HCT116 (cell line): ENCODE measurements around the gene C1QTNF4. TPM values are rescaled to one million over a fixed set of nuclear protein-coding genes. Genes with fewer than 3 reads are reported as not detected.

Experiments
- ATAC-seq: fragments of 200-7000 bp; cut with Tn5 transposase; 2 replicates; pipeline ENCODE4 v1.9.1; 2020; ENCODE audit warnings: mild to moderate bottlenecking, moderate library complexity
- BruUV-seq: library from RNA; stranded (reverse); fragments of 400-500 nt; replicated peaks from 2 replicates; lab custom pipeline; 2021; lab: Mats Ljungman, UMichigan
- CTCF ChIA-PET: fragments of 300-600 bp; sonication (Branson Sonifier 250); formaldehyde crosslinking; loops from one replicate; lab custom pipeline; 2021; ENCODE audit warnings: antibody characterized with exemption; lab: Charles Lee
- POLR2A ChIA-PET: fragments of 300-600, 350-600 bp; sonication (Branson Sonifier 250); formaldehyde crosslinking; loops from one replicate; lab custom pipeline; 2021; ENCODE audit warnings: antibody characterized with exemption; lab: Charles Lee
- RAD21 ChIA-PET, 2 experiments: fragments of 300-600 bp; sonication (Branson Sonifier 250); formaldehyde crosslinking; loops; one replicate each; lab custom pipeline; 2023; ENCODE audit warnings: low total read pairs in 2 of 2; ENCODE audit not compliant: uncharacterized antibody in 2 of 2, unreplicated experiment in 2 of 2, low non-redundant PET in 1 of 2; lab: Charles Lee
- DNase-seq: peaks from one replicate; pipeline ENCODE4 v3.0.0-alpha.2; 2010; ENCODE audit warnings: low read depth, low spot score
- H2AFZ ChIP-seq: fragments of 200-600 bp; shearing (Covaris generic), sonication (generic); 2 replicates; pipeline ENCODE4 v1.6.1; 2017; ENCODE audit warnings: low read depth, mixed run types, mixed read lengths, antibody characterized with exemption, low read length; ENCODE audit not compliant: poor library complexity, severe bottlenecking
- H3K27ac ChIP-seq: 2 replicates; pipeline ENCODE4 v1.5.1; 2012; ENCODE audit warnings: low read depth, low read length
- H3K27me3 ChIP-seq: fragments of 200-600 bp; sonication (generic); 2 replicates; pipeline ENCODE4 v1.6.1; 2016; ENCODE audit warnings: mixed run types, low read length, mixed read lengths; ENCODE audit not compliant: insufficient read depth
- H3K36me3 ChIP-seq, 2 experiments: fragments of 200-500 bp in 1 of 2; fragments of 200-600 bp in 1 of 2; sonication (Bioruptor generic) in 1 of 2; sonication (generic) in 1 of 2; 2 replicates each; pipeline versions ENCODE4 v1.5.1 to v1.6.1; 2014 to 2016; ENCODE audit warnings: low read length in 2 of 2, inconsistent platforms in 1 of 2, mixed read lengths in 1 of 2, mixed run types in 1 of 2; ENCODE audit not compliant: insufficient read depth in 2 of 2, control insufficient read depth in 1 of 2
- H3K4me1 ChIP-seq, 2 experiments: fragments of 200-600 bp in 1 of 2; sonication (generic) in 1 of 2; 2 replicates each; pipeline versions ENCODE4 v1.5.1 to v1.6.1; 2012 to 2017; ENCODE audit warnings: low read length in 2 of 2, inconsistent platforms in 1 of 2, mild to moderate bottlenecking in 1 of 2, mixed read lengths in 1 of 2, mixed run types in 1 of 2, moderate library complexity in 1 of 2; ENCODE audit not compliant: insufficient read depth in 2 of 2, control insufficient read depth in 1 of 2
- H3K4me2 ChIP-seq: fragments of 200-600 bp; sonication (generic); 2 replicates; pipeline ENCODE4 v1.6.1; 2017; ENCODE audit warnings: mixed run types, low read length, mixed read lengths
- H3K4me3 ChIP-seq, 2 experiments: fragments of 200-600 bp in 1 of 2; sonication (generic) in 1 of 2; replicated peaks in 1 of 2; 2 replicates each; pipeline ENCODE4 v1.5.1; 2011 to 2016; ENCODE audit warnings: low read length in 2 of 2, control low read depth in 1 of 2, low read depth in 1 of 2, mild to moderate bottlenecking in 1 of 2, mixed read lengths in 1 of 2, mixed run types in 1 of 2
- H3K79me2 ChIP-seq: fragments of 200-600 bp; sonication (generic); 2 replicates; pipeline ENCODE4 v1.6.1; 2017; ENCODE audit warnings: mild to moderate bottlenecking, mixed run types, low read length, moderate library complexity, mixed read lengths; ENCODE audit not compliant: insufficient read depth
- H3K9ac ChIP-seq: fragments of 200-600 bp; sonication (generic); 2 replicates; pipeline ENCODE4 v1.6.1; 2016; ENCODE audit warnings: low read length, mixed read lengths
- H3K9me2 ChIP-seq: fragments of 200-600 bp; sonication (generic), shearing (Covaris generic); 2 replicates; pipeline ENCODE4 v1.6.1; 2017; ENCODE audit warnings: mixed run types, mild to moderate bottlenecking, moderate library complexity; ENCODE audit not compliant: insufficient read depth
- H3K9me3 ChIP-seq, 2 experiments: fragments of 200-500 bp in 1 of 2; fragments of 200-600 bp in 1 of 2; sonication (Bioruptor generic) in 1 of 2; sonication (generic) in 1 of 2; 2 replicates each; pipeline ENCODE4 v1.6.1; 2014 to 2017; ENCODE audit warnings: low read length in 2 of 2, mixed read lengths in 2 of 2, inconsistent platforms in 1 of 2, low read depth in 1 of 2, mild to moderate bottlenecking in 1 of 2, mixed run types in 1 of 2, moderate library complexity in 1 of 2; ENCODE audit not compliant: control insufficient read depth in 1 of 2, insufficient read depth in 1 of 2
- H4K20me1 ChIP-seq: fragments of 200-600 bp; sonication (generic), shearing (Covaris generic); 2 replicates; pipeline ENCODE4 v1.6.1; 2017; ENCODE audit warnings: mixed run types, mild to moderate bottlenecking, moderate library complexity; ENCODE audit not compliant: insufficient read depth
- ATF3 ChIP-seq: IDR thresholded peaks from 2 replicates; pipeline ENCODE4 v1.6.1; 2012
- CBX3 ChIP-seq: IDR thresholded peaks from 2 replicates; pipeline ENCODE4 v1.6.1; 2012; ENCODE audit warnings: low read depth
- CEBPB ChIP-seq: IDR thresholded peaks from 2 replicates; pipeline ENCODE4 v1.6.1; 2012; ENCODE audit warnings: low read depth
- CTCF ChIP-seq, 3 experiments: fragments of 200-600 bp in 1 of 3; sonication (generic) in 1 of 3; IDR thresholded peaks in 2 of 3; conservative IDR thresholded peaks in 1 of 3; 2 replicates each; pipeline ENCODE4 v1.5.1; 2012 to 2017; ENCODE audit warnings: low read depth in 2 of 3, low read length in 2 of 3, antibody characterized with exemption in 1 of 3, borderline replicate concordance in 1 of 3, control low read depth in 1 of 3, mild to moderate bottlenecking in 1 of 3, mixed read lengths in 1 of 3, mixed run types in 1 of 3, moderate library complexity in 1 of 3; ENCODE audit not compliant: insufficient read depth in 1 of 3
- ELF1 ChIP-seq: IDR thresholded peaks from 2 replicates; pipeline ENCODE4 v1.6.1; 2012; ENCODE audit warnings: low read depth, borderline replicate concordance
- EZH2 ChIP-seq: fragments of 200-600 bp; sonication (generic); IDR thresholded peaks from 2 replicates; pipeline ENCODE4 v1.6.1; 2017; ENCODE audit warnings: antibody characterized with exemption, mixed run types
- EZH2phosphoT487 ChIP-seq: fragments of 200-600 bp; IDR thresholded peaks from 2 replicates; pipeline ENCODE4 v1.6.1; 2018; ENCODE audit warnings: antibody characterized with exemption, borderline replicate concordance
- FOSL1 ChIP-seq: IDR thresholded peaks from 2 replicates; pipeline ENCODE4 v1.6.1; 2012; ENCODE audit warnings: low read depth
- JUND ChIP-seq: IDR thresholded peaks from 2 replicates; pipeline ENCODE4 v1.6.1; 2012
- MAX ChIP-seq: IDR thresholded peaks from 2 replicates; pipeline ENCODE4 v1.6.1; 2012
- POLR2AphosphoS5 ChIP-seq: IDR thresholded peaks from 2 replicates; pipeline ENCODE4 v1.6.1; 2011; ENCODE audit warnings: mild to moderate bottlenecking, low read depth, low read length, moderate library complexity
- REST ChIP-seq: IDR thresholded peaks from 2 replicates; pipeline ENCODE4 v1.6.1; 2012; ENCODE audit warnings: low read depth
- SIN3A ChIP-seq: IDR thresholded peaks from 2 replicates; pipeline ENCODE4 v1.6.1; 2012; ENCODE audit warnings: low read depth
- SP1 ChIP-seq: IDR thresholded peaks from 2 replicates; pipeline ENCODE4 v1.6.1; 2012; ENCODE audit warnings: low read depth
- YY1 ChIP-seq: IDR thresholded peaks from 2 replicates; pipeline ENCODE4 v1.6.1; 2011; ENCODE audit warnings: low read length, low read depth, moderate library complexity, mild to moderate bottlenecking; ENCODE audit not compliant: insufficient replicate concordance; ENCODE audit errors: extremely low read depth
- ZBTB33 ChIP-seq: IDR thresholded peaks from 2 replicates; pipeline ENCODE4 v1.6.1; 2011; ENCODE audit warnings: mild to moderate bottlenecking, low read length, moderate library complexity; ENCODE audit not compliant: insufficient replicate concordance; ENCODE audit errors: extremely low read depth
- ZFX ChIP-seq: fragments of 450-650 bp; IDR thresholded peaks from 2 replicates; pipeline ENCODE4 v1.6.1; 2017
- ZNF274 ChIP-seq: fragments of 200-500 bp; sonication (Bioruptor generic); IDR thresholded peaks from 2 replicates; pipeline ENCODE4 v1.6.1; 2014; ENCODE audit warnings: mild to moderate bottlenecking, low read depth, low read length, inconsistent platforms
- intact Hi-C: fragments of 100-400 bp; cut with micrococcal nuclease; formaldehyde crosslinking; loops from 2 replicates; pipeline ENCODE4 v1.10.0; 2022
- total RNA-seq: library from RNA; stranded (reverse); gene quantifications from one replicate; pipeline ENCODE4 v1.2.1, GENCODE V29; 2021; ENCODE audit not compliant: unreplicated experiment

The C1QTNF4 gene
- total RNA-seq, 1 experiment from 2014 or later = 0.34 TPM

GRCh38 chr11:47578524-47579494 lies 15.4 kb downstream of the C1QTNF4 start, which contains the start of the genes KBTBD4 and NDUFS3:
TSS of gene KBTBD4 (minus strand) at chr11:47578970. CDS start at chr11:47578951, 19 bp downstream.
TSS of gene NDUFS3 (plus strand) at chr11:47579074. CDS start at chr11:47579092, 18 bp downstream.
- TSS peak; percentile 74 for BruUV-seq
- peaks cover 10 to 25% of the 10 kb centered on the region in 2 experiments for H3K4me1 ChIP-seq
- POLR2A ChIA-PET = interaction anchor here (0.7 to 1.0 kb wide), 2 partner anchors 9 to 14 kb away, joined by 4 to 5 read pairs; no protein-coding TSS in a partner anchor
- ATAC-seq (peak; percentile 90), DNase-seq (peak; percentile 83)
- CTCF ChIA-PET = no interaction called here
- no peaks in the 10 kb centered on the region for H3K9me2 ChIP-seq
- H2AFZ ChIP-seq = no peak within 1 kb of the TSS
- H4K20me1 ChIP-seq = no peaks in the 10 kb centered on the region
- peak within 1 kb of the TSS; percentile 90 to 100 for H3K4me3 ChIP-seq
- H3K9ac ChIP-seq = peak within 1 kb of the TSS; percentile 88
- no peaks in the 10 kb centered on the region for H3K9me3 ChIP-seq
- RAD21 ChIA-PET = no interaction called here
- peaks cover 59% of the 10 kb centered on the region for H3K79me2 ChIP-seq
- peak within 1 kb of the TSS; percentile 76 for H3K27ac ChIP-seq
- no peaks in the 10 kb centered on the region for H3K27me3 ChIP-seq
- intact Hi-C loops = no loop called here
- H3K36me3 ChIP-seq = peaks cover 29 to 42% of the 10 kb centered on the region in 2 experiments
- H3K4me2 ChIP-seq = peak within 1 kb of the TSS; percentile 80
- TF ChIP-seq JUND (no peak), ELF1 (peak; percentile 59; the same call in 1 of the 2 replicates), SP1 (peak; percentile 76), CBX3 (peak; percentile 97), CEBPB (no peak), MAX (peak; percentile 84), YY1 (peak; percentile 98), SIN3A (peak; percentile 68; the same call in 1 of the 2 replicates), EZH2phosphoT487 (no peak), ZFX (peak; percentile 60), ZNF274 (no peak), CTCF (IDR thresholded peaks at IDR 0.05 in 2 of 3, conservative IDR thresholded peaks at IDR 0.05 in 1 of 3; ENCODE audit: borderline replicate concordance in 1 of 3, insufficient read depth in 1 of 3, low read depth in 2 of 3, low read length in 2 of 3) (no peak), FOSL1 (no peak), REST (no peak), POLR2AphosphoS5 (peak; percentile 92), EZH2 (no peak), ZBTB33 (peak; percentile 72), ATF3 (no peak)
